H1 (cell line): ENCODE results near the gene MAP2K5. TPM values are rescaled to one million over a fixed set of nuclear protein-coding genes. Genes with fewer than 3 reads are reported as not detected.

Experiments used
- CBX8 ChIP-seq: fragments of 300-800, 300-1000 bp; sonication (generic); IDR thresholded peaks from 2 replicates; pipeline ENCODE4 v1.7.1; 2016; ENCODE audit warnings: low read depth, low read length, borderline replicate concordance
- HDAC6 ChIP-seq: IDR thresholded peaks from one replicate; pipeline ENCODE4 v1.7.1; 2012; ENCODE audit warnings: low read depth, mild to moderate bottlenecking, inconsistent platforms, low read length, moderate library complexity
- JUN ChIP-seq: IDR thresholded peaks from 2 replicates; pipeline ENCODE4 v1.6.1; 2011; ENCODE audit warnings: low read depth, mild to moderate bottlenecking, improper control_type of control experiment, low read length
- NRF1 ChIP-seq: IDR thresholded peaks from 2 replicates; pipeline ENCODE4 v1.6.1; 2011; ENCODE audit warnings: mild to moderate bottlenecking, low read depth, low read length, improper control_type of control experiment
- POU5F1 ChIP-seq: IDR thresholded peaks from 2 replicates; pipeline ENCODE4 v1.6.1; 2011; ENCODE audit warnings: low read depth, mild to moderate bottlenecking, low read length, moderate library complexity
- RXRA ChIP-seq: IDR thresholded peaks from 2 replicates; pipeline ENCODE4 v1.6.1; 2011; ENCODE audit warnings: low read depth, mild to moderate bottlenecking, low read length, moderate library complexity; ENCODE audit not compliant: insufficient read depth
- SIRT6 ChIP-seq: IDR thresholded peaks from one replicate; pipeline ENCODE4 v1.7.1; 2012; ENCODE audit warnings: low read length, inconsistent platforms
- SUZ12 ChIP-seq: fragments of 200-600 bp; sonication (generic); IDR thresholded peaks from 2 replicates; pipeline ENCODE4 v1.6.1; 2012; ENCODE audit warnings: mild to moderate bottlenecking, inconsistent platforms, low read length, moderate library complexity, mixed read lengths
- YY1 ChIP-seq: IDR thresholded peaks from 2 replicates; pipeline ENCODE4 v1.6.1; 2011; ENCODE audit warnings: low read depth, mild to moderate bottlenecking, low read length
- polyA plus RNA-seq, 7 experiments: library from polyadenylated mRNA; depleted of rRNA in 3 of 7; stranded (reverse) in 5 of 7; unstranded in 2 of 7; fragments of >200 nt in 5 of 7; fragments of 200-250 nt in 2 of 7; gene quantifications; 1 replicate in 5 of 7; 2 replicates in 1 of 7; 4 replicates in 1 of 7; pipeline versions ENCODE4 v1.2.1 to v1.2.3, GENCODE V29; 2011 to 2013; ENCODE audit warnings: missing spikeins in 2 of 7, mixed read lengths in 2 of 7
- total RNA-seq: library from RNA; stranded (reverse); fragmentation: NEBNext Ultra II Directional; extraction: Animal tissue kit (Norgen Biotek cat#: 25700); gene quantifications from 2 replicates; pipeline ENCODE4 v1.2.1, GENCODE V29; 2021
- TF ChIP-seq, protein P1 (sequence below): fragments of 300-600 bp; sonication (generic); IDR thresholded peaks from 2 replicates; pipeline ENCODE4 v1.7.1; 2012; ENCODE audit warnings: low read length, moderate library complexity, mild to moderate bottlenecking, inconsistent platforms; ENCODE audit not compliant: insufficient replicate concordance

MAP2K5 gene
- total and polyA plus RNA-seq, 2 of the 8 experiments (the other 6 are each of a cell fraction or from before 2014, with no cell fraction given) = 4.4 to 15.8 TPM

DNA sequence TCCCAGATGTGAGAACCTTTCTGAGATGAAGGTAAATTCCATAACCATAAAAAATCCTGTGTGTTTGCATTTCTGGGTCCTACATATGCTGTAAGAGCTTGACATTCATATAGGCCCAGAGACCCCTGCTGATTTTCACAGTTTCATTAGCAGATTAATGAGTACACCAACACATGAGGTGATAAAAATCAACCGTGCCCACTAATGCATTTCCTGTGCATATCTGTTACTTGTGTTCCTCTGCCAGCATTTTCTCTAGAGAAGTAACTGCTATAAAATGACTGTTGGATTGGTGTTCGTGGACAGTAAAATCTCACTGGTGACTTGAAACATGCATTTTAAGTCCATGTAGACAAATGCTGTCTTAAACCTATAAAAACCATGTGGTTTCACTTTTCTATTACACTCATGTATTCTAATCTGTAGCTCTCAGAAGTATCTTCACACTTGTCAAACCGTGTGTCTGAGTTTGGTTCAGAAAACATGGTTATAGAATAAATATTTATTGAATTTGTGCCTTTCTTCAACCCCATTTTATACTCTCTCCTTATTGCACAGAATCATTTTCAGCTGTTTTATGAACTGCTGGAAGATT lies 14.6 kb downstream of the MAP2K5 start (continued):
- TF ChIP-seq, protein P1, sequence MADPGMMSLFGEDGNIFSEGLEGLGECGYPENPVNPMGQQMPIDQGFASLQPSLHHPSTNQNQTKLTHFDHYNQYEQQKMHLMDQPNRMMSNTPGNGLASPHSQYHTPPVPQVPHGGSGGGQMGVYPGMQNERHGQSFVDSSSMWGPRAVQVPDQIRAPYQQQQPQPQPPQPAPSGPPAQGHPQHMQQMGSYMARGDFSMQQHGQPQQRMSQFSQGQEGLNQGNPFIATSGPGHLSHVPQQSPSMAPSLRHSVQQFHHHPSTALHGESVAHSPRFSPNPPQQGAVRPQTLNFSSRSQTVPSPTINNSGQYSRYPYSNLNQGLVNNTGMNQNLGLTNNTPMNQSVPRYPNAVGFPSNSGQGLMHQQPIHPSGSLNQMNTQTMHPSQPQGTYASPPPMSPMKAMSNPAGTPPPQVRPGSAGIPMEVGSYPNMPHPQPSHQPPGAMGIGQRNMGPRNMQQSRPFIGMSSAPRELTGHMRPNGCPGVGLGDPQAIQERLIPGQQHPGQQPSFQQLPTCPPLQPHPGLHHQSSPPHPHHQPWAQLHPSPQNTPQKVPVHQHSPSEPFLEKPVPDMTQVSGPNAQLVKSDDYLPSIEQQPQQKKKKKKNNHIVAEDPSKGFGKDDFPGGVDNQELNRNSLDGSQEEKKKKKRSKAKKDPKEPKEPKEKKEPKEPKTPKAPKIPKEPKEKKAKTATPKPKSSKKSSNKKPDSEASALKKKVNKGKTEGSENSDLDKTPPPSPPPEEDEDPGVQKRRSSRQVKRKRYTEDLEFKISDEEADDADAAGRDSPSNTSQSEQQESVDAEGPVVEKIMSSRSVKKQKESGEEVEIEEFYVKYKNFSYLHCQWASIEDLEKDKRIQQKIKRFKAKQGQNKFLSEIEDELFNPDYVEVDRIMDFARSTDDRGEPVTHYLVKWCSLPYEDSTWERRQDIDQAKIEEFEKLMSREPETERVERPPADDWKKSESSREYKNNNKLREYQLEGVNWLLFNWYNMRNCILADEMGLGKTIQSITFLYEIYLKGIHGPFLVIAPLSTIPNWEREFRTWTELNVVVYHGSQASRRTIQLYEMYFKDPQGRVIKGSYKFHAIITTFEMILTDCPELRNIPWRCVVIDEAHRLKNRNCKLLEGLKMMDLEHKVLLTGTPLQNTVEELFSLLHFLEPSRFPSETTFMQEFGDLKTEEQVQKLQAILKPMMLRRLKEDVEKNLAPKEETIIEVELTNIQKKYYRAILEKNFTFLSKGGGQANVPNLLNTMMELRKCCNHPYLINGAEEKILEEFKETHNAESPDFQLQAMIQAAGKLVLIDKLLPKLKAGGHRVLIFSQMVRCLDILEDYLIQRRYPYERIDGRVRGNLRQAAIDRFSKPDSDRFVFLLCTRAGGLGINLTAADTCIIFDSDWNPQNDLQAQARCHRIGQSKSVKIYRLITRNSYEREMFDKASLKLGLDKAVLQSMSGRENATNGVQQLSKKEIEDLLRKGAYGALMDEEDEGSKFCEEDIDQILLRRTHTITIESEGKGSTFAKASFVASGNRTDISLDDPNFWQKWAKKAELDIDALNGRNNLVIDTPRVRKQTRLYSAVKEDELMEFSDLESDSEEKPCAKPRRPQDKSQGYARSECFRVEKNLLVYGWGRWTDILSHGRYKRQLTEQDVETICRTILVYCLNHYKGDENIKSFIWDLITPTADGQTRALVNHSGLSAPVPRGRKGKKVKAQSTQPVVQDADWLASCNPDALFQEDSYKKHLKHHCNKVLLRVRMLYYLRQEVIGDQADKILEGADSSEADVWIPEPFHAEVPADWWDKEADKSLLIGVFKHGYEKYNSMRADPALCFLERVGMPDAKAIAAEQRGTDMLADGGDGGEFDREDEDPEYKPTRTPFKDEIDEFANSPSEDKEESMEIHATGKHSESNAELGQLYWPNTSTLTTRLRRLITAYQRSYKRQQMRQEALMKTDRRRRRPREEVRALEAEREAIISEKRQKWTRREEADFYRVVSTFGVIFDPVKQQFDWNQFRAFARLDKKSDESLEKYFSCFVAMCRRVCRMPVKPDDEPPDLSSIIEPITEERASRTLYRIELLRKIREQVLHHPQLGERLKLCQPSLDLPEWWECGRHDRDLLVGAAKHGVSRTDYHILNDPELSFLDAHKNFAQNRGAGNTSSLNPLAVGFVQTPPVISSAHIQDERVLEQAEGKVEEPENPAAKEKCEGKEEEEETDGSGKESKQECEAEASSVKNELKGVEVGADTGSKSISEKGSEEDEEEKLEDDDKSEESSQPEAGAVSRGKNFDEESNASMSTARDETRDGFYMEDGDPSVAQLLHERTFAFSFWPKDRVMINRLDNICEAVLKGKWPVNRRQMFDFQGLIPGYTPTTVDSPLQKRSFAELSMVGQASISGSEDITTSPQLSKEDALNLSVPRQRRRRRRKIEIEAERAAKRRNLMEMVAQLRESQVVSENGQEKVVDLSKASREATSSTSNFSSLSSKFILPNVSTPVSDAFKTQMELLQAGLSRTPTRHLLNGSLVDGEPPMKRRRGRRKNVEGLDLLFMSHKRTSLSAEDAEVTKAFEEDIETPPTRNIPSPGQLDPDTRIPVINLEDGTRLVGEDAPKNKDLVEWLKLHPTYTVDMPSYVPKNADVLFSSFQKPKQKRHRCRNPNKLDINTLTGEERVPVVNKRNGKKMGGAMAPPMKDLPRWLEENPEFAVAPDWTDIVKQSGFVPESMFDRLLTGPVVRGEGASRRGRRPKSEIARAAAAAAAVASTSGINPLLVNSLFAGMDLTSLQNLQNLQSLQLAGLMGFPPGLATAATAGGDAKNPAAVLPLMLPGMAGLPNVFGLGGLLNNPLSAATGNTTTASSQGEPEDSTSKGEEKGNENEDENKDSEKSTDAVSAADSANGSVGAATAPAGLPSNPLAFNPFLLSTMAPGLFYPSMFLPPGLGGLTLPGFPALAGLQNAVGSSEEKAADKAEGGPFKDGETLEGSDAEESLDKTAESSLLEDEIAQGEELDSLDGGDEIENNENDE = no peak
- TF ChIP-seq RXRA (no peak), HDAC6 (no peak), CBX8 (no peak), JUN (no peak), SIRT6 (no peak), POU5F1 (no peak), SUZ12 (no peak), NRF1 (no peak), YY1 (no peak)
